HEK293 (cell line): Measurements from ENCODE around the gene WNT5B.

Source experiments
- CTCF ChIA-PET: fragments of 350-600 bp; formaldehyde crosslinking; extraction: SDS; loops from one replicate; lab custom pipeline; 2021; ENCODE audit warnings: antibody characterized with exemption; lab: Yijun Ruan, JAX
- POLR2A ChIA-PET: fragments of 300-600 bp; formaldehyde crosslinking; extraction: SDS; loops from one replicate; lab custom pipeline; 2020; ENCODE audit warnings: antibody characterized with exemption, inconsistent platforms; lab: Yijun Ruan, JAX
- H3K27ac ChIP-seq: fragments of 200-500 bp; sonication (Bioruptor generic); 2 replicates; pipeline ENCODE4 v1.5.1; 2014; ENCODE audit warnings: low read depth, low read length, control low read depth, inconsistent platforms; ENCODE audit errors: extremely low read depth
- H3K36me3 ChIP-seq, 2 experiments: fragments of 200-500 bp in 1 of 2; sonication (Bioruptor generic) in 1 of 2; 1 replicate in 1 of 2; 2 replicates in 1 of 2; pipeline ENCODE4 v1.5.1; 2014 to 2017; ENCODE audit warnings: inconsistent platforms in 2 of 2, low read length in 2 of 2; ENCODE audit not compliant: control insufficient read depth in 2 of 2, insufficient read depth in 1 of 2
- H3K4me1 ChIP-seq: fragments of 200-500 bp; sonication (Bioruptor generic); 2 replicates; pipeline ENCODE4 v1.5.1; 2014; ENCODE audit warnings: mild to moderate bottlenecking, low read length, inconsistent platforms; ENCODE audit not compliant: control insufficient read depth, insufficient read depth
- H3K4me3 ChIP-seq: 2 replicates; pipeline ENCODE4 v1.5.1; 2011; ENCODE audit warnings: low read depth, mild to moderate bottlenecking, control low read depth, low read length, moderate library complexity
- H3K9me3 ChIP-seq: fragments of 200-500 bp; sonication (Bioruptor generic); 2 replicates; pipeline ENCODE4 v1.5.1; 2014; ENCODE audit warnings: low read depth, low read length, inconsistent platforms; ENCODE audit not compliant: control insufficient read depth, insufficient read depth
- EGR2 ChIP-seq: fragments of 450-650 bp; formaldehyde crosslinking; IDR thresholded peaks from 2 replicates; pipeline ENCODE4 v1.5.1; 2016; ENCODE audit warnings: low read depth, missing biosample characterization, missing genetic modification characterization
- KLF7 ChIP-seq: fragments of 450-650 bp; formaldehyde crosslinking; IDR thresholded peaks from 2 replicates; pipeline ENCODE4 v1.5.1; 2016; ENCODE audit warnings: missing biosample characterization, missing genetic modification characterization, borderline replicate concordance
- YY1 ChIP-seq: fragments of 450-650 bp; formaldehyde crosslinking; IDR thresholded peaks from 2 replicates; pipeline ENCODE4 v1.5.1; 2018; ENCODE audit warnings: missing biosample characterization, missing genetic modification characterization
- ZNF19 ChIP-seq: fragments of 450-650 bp; formaldehyde crosslinking; IDR thresholded peaks from 2 replicates; pipeline ENCODE4; 2016; ENCODE audit warnings: missing biosample characterization, missing genetic modification characterization, low read depth
- ZNF223 ChIP-seq: fragments of 450-650 bp; formaldehyde crosslinking; IDR thresholded peaks from 2 replicates; pipeline ENCODE4 v1.5.1; 2016; ENCODE audit warnings: missing biosample characterization, missing genetic modification characterization
- ZNF266 ChIP-seq: fragments of 450-650 bp; formaldehyde crosslinking; IDR thresholded peaks from 2 replicates; pipeline ENCODE4 v1.5.1; 2016; ENCODE audit warnings: missing biosample characterization, missing genetic modification characterization, low read depth
- ZNF521 ChIP-seq: fragments of 450-650 bp; formaldehyde crosslinking; IDR thresholded peaks from 2 replicates; pipeline ENCODE4 v1.5.1; 2017; ENCODE audit warnings: missing biosample characterization, mild to moderate bottlenecking, missing genetic modification characterization
- ZNF530 ChIP-seq: fragments of 450-650 bp; formaldehyde crosslinking; IDR thresholded peaks from 2 replicates; pipeline ENCODE4 v1.5.1; 2016; ENCODE audit warnings: low read depth, missing biosample characterization, missing genetic modification characterization
- ZNF561 ChIP-seq: fragments of 450-650 bp; IDR thresholded peaks from 2 replicates; pipeline ENCODE4 v1.5.1; 2018; ENCODE audit warnings: missing biosample characterization, missing genetic modification characterization, borderline replicate concordance
- ZNF629 ChIP-seq: fragments of 450-650 bp; formaldehyde crosslinking; IDR thresholded peaks from 2 replicates; pipeline ENCODE4 v1.5.1; 2017; ENCODE audit warnings: missing biosample characterization, missing genetic modification characterization
- TF ChIP-seq, protein P1 (sequence below): fragments of 450-650 bp; formaldehyde crosslinking; IDR thresholded peaks from 2 replicates; pipeline ENCODE4; 2016; ENCODE audit warnings: missing biosample characterization, missing genetic modification characterization
- TF ChIP-seq, protein P2 (sequence below): fragments of 450-650 bp; formaldehyde crosslinking; IDR thresholded peaks from 2 replicates; pipeline ENCODE4 v1.5.1; 2016; ENCODE audit warnings: missing biosample characterization, missing genetic modification characterization
- TF ChIP-seq, protein P3 (sequence below): fragments of 450-650 bp; formaldehyde crosslinking; IDR thresholded peaks from 2 replicates; pipeline ENCODE4 v1.5.1; 2017; ENCODE audit warnings: missing biosample characterization, missing genetic modification characterization
- TF ChIP-seq, protein P4 (sequence below): fragments of 450-650 bp; formaldehyde crosslinking; IDR thresholded peaks from 2 replicates; pipeline ENCODE4 v1.5.1; 2016; ENCODE audit warnings: missing biosample characterization, missing genetic modification characterization, low read depth

WNT5B gene

DNA sequence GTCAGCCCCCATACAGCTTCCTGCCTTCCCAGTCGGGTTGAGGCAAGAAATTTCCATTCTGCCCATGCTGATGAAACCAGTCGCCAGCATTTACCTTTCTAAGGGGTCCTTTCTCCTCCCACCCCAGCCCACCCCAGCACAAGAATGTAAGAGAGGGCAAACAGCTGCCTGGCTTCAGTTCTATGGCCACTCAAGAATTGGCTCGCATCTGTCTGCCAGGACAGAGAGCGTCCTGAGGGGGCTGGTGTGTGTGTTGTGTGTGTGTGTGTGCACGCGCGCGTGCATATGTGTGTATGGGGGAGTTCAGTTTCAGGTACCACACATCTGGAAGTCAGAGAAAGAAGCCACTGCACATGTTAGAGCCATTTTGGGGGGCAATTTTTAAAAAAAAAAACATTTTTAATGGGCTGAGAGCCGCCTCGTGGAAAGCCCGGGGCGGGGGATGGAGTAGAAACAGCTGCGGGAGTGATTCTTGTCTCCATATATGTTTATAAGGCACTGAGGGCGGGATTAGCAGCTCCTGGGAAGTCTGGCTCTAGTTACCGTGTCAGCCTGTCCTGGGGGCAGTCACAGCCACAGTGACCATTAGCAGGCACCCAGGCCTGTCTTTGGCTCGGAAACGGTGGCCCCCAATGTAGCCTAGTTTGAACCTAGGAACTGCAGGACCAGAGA lies at the start of gene WNT5B:
Gene WNT5B, plus strand, starts transcription at position 566 of the 672 bp plus-strand sequence. CDS start 2,124 bp downstream, outside the sequence.
- Histone ChIP-seq H3K27ac (no peak within 1 kb of the TSS), H3K4me1 (peaks cover 3% of the 10 kb centered on the region; the same call in 1 of the 2 replicates), H3K4me3 (peak within 1 kb of the TSS; percentile 31), H3K9me3 (no peaks in the 10 kb centered on the region), H3K36me3 (peaks cover 0 to 8% of the 10 kb centered on the region in 2 experiments; a peak in 1 of 3 replicates)
- TF ChIP-seq ZNF530 = no peak
- no peak for TF ChIP-seq ZNF521 (tag by site-specific recombination)
- TF ChIP-seq, protein P1, sequence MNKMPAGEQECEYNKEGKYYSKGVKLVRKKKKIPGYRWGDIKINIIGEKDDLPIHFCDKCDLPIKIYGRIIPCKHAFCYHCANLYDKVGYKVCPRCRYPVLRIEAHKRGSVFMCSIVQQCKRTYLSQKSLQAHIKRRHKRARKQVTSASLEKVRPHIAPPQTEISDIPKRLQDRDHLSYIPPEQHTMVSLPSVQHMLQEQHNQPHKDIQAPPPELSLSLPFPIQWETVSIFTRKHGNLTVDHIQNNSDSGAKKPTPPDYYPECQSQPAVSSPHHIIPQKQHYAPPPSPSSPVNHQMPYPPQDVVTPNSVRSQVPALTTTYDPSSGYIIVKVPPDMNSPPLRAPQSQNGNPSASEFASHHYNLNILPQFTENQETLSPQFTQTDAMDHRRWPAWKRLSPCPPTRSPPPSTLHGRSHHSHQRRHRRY (tag by site-specific recombination) = no peak
- no peak for TF ChIP-seq EGR2
- TF ChIP-seq ZNF266 (tag by site-specific recombination) = no peak
- no peak for TF ChIP-seq ZNF629 (tag by site-specific recombination)
- no peak for TF ChIP-seq ZNF561 (tag by site-specific recombination)
- TF ChIP-seq, protein P2, sequence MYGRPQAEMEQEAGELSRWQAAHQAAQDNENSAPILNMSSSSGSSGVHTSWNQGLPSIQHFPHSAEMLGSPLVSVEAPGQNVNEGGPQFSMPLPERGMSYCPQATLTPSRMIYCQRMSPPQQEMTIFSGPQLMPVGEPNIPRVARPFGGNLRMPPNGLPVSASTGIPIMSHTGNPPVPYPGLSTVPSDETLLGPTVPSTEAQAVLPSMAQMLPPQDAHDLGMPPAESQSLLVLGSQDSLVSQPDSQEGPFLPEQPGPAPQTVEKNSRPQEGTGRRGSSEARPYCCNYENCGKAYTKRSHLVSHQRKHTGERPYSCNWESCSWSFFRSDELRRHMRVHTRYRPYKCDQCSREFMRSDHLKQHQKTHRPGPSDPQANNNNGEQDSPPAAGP (tag by site-specific recombination) = no peak
- POLR2A ChIA-PET = interaction anchor here (0.5 to 1.4 kb wide), 3 partner anchors 29 to 175 kb away, joined by 3 to 6 read pairs (median 4); no protein-coding TSS in a partner anchor
- CTCF ChIA-PET = interaction anchor here (0.6 to 1.5 kb wide), 4 partner anchors 12 to 166 kb away, joined by 3 to 6 read pairs (median 4); no protein-coding TSS in a partner anchor

DNA sequence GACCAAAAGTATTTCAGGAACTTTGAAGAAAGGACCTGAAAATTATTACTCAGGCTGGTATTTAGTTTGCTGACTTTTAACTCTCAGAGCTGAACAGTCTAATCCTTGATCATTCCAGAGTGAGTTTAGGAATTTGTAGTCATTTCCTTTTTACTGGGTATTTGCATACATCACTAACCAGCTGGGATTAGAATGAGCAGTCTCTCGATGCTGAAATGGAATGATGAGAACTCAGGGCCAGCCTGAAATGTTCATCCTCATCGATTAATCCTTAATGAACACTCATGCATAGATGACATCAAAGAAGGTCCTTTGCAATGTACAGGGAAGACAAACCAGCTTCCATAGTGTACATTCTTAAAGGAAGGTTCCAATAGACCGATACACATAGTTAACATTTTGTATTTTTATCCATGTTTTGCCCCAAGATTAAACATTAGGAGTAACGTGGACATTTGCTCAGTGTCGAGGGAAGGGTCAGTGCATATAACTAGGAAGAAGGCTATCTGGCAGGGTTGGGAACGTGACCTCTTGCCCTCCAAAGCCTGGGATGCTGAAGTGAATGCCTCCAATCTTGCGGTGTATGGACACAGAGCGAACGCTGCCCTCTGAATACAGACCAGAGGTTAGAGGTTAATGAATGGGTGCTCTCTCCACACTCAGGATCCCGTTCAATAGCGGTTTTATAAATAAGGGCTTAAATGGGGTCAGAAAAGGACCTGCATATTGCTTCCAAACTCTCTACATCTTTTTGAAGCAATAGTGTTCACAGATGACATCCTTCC lies 49.2 kb upstream of the WNT5B start:
- TF ChIP-seq, protein P3, sequence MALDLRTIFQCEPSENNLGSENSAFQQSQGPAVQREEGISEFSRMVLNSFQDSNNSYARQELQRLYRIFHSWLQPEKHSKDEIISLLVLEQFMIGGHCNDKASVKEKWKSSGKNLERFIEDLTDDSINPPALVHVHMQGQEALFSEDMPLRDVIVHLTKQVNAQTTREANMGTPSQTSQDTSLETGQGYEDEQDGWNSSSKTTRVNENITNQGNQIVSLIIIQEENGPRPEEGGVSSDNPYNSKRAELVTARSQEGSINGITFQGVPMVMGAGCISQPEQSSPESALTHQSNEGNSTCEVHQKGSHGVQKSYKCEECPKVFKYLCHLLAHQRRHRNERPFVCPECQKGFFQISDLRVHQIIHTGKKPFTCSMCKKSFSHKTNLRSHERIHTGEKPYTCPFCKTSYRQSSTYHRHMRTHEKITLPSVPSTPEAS (tag by site-specific recombination) = no peak
- no peak for TF ChIP-seq ZNF19
- TF ChIP-seq KLF7 (tag by site-specific recombination) = no peak
- TF ChIP-seq, protein P4, sequence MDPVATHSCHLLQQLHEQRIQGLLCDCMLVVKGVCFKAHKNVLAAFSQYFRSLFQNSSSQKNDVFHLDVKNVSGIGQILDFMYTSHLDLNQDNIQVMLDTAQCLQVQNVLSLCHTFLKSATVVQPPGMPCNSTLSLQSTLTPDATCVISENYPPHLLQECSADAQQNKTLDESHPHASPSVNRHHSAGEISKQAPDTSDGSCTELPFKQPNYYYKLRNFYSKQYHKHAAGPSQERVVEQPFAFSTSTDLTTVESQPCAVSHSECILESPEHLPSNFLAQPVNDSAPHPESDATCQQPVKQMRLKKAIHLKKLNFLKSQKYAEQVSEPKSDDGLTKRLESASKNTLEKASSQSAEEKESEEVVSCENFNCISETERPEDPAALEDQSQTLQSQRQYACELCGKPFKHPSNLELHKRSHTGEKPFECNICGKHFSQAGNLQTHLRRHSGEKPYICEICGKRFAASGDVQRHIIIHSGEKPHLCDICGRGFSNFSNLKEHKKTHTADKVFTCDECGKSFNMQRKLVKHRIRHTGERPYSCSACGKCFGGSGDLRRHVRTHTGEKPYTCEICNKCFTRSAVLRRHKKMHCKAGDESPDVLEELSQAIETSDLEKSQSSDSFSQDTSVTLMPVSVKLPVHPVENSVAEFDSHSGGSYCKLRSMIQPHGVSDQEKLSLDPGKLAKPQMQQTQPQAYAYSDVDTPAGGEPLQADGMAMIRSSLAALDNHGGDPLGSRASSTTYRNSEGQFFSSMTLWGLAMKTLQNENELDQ (tag by site-specific recombination) = no peak
- no peak for TF ChIP-seq ZNF223 (tag by site-specific recombination)
- no peak for TF ChIP-seq YY1
- POLR2A ChIA-PET = no interaction called here
- CTCF ChIA-PET = interaction anchor here (0.6 to 10.7 kb wide), 6 partner anchors 9 to 476 kb away, joined by 3 to 196 read pairs (median 4); no protein-coding TSS in a partner anchor

More for the DNA sequence above, 49.2 kb upstream of the WNT5B start:
- no peaks in the 10 kb centered on the region for H3K9me3 ChIP-seq
- no peak overlapping the region for H3K4me3 ChIP-seq
- H3K4me1 ChIP-seq = peaks cover 14% of the 10 kb centered on the region
- H3K36me3 ChIP-seq = no peaks in the 10 kb centered on the region; a peak in 1 of 3 replicates
- H3K27ac ChIP-seq = no peak overlapping the region
